HG02884 (cell line): ENCODE data around the gene MORN1.

Source experiments
- ATAC-seq: cut with Tn5 transposase; IDR thresholded peaks from one replicate; pipeline ENCODE4 v1.9.1; 2021; ENCODE audit warnings: mild to moderate bottlenecking, moderate library complexity; ENCODE audit not compliant: unreplicated experiment

MORN1 gene

GRCh38 chr1:2282556-2283270, 108.6 kb downstream of the MORN1 start:
- no peak for ATAC-seq

- ATAC-seq = no peak
These were observed 111.5 kb downstream of the MORN1 start for GRCh38 chr1:2279817-2280216.

GRCh38 chr1:2279210-2279639, 112.1 kb downstream of the MORN1 start:
- no peak for ATAC-seq

DNA sequence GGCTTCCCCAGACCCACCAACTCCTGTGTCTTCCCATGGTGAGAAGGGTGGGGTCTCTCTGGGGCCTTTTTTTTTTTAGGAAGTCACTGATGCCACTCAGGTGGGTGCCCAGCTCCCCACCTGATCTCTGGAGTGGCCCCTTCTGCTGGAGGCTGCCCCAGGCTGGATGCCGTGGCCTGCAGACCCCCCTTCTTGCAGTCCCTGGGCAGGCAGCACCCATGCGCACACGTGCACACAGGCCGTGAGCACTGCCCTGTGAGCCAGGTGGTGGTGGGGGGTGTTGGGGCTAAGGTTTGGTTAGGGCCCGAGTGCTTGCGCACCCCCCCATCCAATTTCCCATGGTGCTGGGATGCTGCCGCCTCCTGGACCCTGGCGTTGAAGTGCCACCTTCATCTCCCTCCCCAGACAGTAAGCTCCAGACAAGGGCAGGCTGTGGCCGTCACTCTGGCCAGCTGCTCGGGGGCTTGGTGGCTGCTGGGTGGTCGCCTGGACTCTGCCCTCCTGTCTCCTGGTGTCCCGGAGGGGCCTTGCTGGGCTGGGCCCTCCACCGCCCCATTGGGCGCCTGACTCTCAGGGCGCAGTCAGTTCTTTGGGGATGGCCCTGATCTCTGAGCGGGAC, 112.7 kb downstream of the MORN1 start:
- no peak for ATAC-seq

DNA sequence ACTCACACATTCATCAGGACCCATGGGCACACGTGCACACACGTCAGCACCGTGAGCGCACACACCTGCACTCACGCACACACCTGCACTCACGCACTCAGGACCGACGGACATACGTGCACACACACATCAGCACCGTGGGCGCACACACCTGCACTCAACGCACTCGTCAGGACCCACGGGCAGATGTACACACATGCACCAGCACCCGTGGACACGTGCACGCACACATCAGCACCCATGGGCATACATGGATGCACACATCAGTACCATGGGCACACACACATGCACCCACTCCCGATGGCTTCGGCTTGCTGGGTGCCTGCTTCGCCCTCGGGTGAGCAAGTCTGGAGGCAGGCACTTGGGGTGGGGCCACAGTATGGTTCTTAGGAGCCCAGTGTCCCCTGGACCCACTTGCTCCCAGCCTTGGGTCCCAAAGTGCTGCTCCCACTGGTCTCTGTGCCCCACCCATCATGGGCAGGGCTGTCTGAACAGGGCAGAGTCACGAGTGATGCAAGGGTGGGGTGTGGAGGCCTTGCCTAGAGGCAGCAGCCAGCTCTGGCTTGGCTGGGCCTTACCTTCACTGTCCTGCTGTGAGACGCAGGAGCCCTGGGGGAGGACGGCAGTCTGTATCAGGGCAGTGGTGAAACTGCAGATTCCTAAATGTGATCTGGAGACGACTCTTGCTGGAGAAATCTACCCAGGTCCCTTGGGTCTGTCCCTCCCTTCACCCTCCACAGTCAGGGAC, 113.4 kb downstream of the MORN1 start:
- ATAC-seq = no peak

DNA sequence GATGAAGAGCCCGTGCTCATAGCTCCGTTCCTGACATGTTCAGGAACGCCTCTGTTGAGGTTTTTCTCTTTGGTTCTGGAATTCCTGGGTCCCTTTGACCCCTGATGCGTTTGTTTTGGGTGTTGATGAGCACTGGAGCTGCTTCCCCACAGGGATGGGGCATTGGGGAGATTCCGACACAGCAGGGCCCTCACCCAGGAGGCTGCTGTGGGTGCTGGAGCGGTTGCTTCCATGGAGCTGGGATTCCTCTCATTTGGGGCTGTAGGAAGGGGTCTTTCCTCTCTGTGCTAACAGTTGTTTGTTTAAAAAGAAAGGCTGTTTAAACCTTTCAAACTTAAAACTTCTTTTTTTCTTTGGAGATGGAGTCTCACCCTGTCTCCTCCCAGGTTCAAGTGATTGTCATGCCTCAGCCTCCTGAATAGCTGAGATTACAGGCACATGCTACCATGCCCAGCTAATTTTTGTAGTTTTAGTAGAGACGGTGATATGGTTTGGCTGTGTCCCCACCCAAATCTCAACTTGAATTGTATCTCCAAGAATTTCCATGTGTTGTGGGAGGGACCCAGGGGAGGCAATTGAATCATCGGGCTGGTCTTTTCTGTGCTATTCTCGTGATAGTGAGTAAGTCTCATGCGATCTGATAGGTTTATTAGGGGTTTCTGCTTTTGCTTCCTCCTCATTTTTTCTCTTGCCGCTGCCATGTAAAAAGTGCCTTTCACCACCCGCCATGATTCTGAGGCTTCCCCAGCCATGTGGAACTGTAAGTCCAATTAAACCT, 114.4 kb downstream of the MORN1 start:
- ATAC-seq = no peak

DNA sequence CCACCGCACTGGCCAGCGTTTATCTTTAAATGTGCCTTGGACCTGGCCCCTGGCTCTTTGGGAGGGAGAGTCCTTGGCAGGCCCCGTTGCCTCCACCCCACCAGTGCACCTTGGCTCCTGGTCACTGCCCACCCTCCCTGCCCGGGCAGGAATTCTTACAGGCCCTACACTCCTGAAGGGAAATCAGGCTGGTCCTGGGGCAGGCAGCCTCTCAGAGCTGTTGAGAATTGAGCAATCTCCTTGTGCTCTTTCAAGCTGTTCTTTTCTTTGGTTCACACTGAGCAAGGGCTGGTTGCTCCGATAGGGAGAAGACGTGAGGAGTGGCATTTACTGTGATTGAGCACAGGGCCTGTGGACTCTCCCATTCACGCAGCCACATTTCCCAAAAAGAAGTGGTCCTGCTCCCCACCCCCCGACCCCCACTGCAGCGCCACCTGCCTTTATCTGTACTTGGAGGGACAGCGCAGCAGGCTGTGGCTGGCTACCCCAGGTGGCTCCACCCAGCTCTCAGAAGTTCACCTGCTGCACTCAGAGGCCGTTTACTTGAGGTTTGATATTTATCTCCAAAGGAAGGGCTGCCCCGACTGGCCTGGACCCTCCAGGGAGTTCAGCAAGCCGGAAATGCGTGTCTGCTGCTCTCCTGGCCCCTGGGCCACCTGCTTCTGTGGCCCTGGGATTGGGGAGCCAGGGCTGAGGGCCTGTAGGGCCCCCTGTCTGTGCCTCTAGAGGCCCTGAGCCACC, 115.4 kb downstream of the MORN1 start:
- ATAC-seq = no peak

DNA sequence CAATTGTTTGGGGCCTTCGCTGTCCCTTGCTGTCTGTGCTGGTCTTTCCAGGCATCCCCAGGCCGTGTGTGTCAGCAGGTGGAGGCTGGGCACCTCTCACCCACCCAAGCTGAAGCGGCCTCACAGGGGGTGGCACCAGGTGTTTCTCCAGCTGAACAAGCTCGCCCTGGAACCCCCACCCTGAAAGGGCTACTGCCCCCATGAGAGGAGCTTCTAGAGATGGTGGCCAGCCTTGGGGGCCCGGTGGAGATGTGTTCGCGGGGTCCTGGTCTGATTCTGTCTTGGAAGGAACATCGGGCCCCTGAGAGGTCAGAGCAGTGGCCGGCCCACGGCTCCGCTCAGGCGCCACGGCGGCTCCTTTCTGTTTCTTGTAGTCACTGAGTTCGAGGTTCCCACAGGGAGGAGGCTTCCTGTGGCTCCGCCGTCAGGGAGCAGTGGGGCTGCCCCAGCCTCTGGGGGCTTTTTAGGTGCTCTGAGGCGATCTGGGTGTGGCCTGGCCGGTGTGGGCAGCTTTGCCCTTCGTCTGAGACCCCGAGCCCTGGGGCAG, 116.4 kb downstream of the MORN1 start:
- ATAC-seq = no peak

- no peak for ATAC-seq
These were observed 117.0 kb downstream of the MORN1 start for GRCh38 chr1:2274231-2274928.

GRCh38 chr1:2273401-2274090, 117.8 kb downstream of the MORN1 start:
- ATAC-seq = no peak

DNA sequence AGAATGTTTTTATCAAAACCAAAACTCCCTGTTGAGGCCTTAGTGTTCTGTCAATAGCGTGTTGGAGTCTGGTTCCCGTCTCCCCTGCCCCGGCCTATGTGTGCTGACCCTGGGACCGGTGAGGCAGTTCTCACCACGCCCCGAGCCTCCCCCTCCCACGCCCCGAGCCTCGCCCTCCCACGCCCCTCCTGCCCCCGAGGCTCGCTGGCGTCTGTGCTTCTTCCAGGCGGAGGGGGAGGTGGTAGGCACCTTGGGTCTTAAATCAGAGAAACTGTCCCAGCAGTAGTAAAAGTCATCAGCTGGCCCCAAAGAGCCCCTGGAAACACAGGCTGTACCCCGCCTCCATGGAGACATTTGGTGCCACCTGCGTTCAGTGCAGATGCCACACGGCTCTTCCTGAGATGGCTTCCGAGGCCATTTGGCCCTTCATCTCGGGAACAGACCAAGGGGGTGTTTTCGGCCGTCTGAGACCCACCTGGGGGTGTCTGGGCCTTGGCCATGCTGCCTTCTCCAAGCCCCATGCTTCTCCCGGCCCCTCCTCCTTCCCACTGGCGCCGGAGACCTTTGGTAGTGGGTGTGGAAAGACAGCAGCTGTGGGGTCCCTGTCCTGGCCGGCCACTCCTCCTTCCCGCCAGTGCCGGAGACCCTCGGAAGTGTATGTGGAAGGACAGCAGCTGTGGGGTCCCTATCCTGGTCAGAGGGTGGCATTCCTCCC, 118.5 kb downstream of the MORN1 start:
- no peak for ATAC-seq

DNA sequence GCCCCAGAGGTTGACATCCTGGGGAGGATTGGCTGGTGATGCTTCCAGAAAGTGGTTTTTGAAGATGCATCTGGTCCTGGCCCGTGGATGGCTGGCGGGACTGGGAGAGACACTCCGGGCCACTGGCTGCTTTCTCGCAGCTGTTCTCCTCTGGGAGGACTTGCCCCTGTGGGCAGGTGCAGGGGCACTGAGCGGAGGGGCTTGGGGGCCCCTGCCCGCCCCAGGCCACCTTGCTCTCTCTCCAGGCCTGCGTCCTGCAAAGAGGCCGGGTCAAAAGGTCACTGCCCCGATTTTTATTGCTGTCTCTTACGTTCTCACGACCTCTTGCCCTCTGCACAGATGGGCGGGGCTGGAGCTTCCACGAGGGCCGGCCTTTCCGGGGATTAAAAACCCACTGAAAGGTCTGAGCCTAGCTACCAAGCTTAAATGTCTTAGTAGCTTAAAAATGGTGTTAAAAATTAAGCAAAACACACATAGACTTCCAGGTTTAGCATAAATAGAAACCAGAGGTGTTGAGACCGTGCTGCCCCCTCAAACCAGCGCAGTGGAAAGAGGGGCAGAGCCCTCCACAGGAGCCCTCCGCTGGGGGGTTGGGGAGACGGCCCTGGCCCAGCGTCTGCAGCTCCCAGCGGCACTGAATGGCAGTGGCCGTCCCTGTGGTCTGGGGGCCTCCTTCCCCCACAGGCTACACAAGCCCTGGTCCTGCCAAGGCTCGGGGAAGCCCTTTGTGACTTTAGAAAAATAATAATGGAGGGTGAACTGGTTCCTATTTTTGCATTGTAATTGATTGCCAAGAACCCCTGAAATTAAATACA, 119.3 kb downstream of the MORN1 start:
- ATAC-seq = no peak
